H1 (cell line): ENCODE data around the gene C1orf87.

Experiments used
- BCL11A ChIP-seq, 2 experiments: IDR thresholded peaks; one replicate each; pipeline ENCODE4 v1.6.1; 2011; ENCODE audit warnings: low read depth in 2 of 2, low read length in 2 of 2, mild to moderate bottlenecking in 2 of 2
- CTCF ChIP-seq, 3 experiments: IDR thresholded peaks; 1 replicate in 2 of 3; 2 replicates in 1 of 3; pipeline versions ENCODE4 v1.5.1 to v1.6.1; 2011; ENCODE audit warnings: low read length in 3 of 3, mild to moderate bottlenecking in 3 of 3, inconsistent platforms in 2 of 3, low read depth in 1 of 3, moderate library complexity in 1 of 3; ENCODE audit not compliant: insufficient read depth in 1 of 3; ENCODE audit errors: control extremely low read depth in 1 of 3
- MAFK ChIP-seq: IDR thresholded peaks from 2 replicates; pipeline ENCODE4 v1.6.1; 2012; ENCODE audit warnings: low read depth, mild to moderate bottlenecking, improper control_type of control experiment, low read length
- RAD21 ChIP-seq, 2 experiments: IDR thresholded peaks in 1 of 2; conservative IDR thresholded peaks in 1 of 2; 2 replicates each; pipeline ENCODE4 v1.6.1; 2011; ENCODE audit warnings: low read depth in 2 of 2, low read length in 2 of 2, improper control_type of control experiment in 1 of 2, inconsistent platforms in 1 of 2, mild to moderate bottlenecking in 1 of 2, moderate library complexity in 1 of 2
- TEAD4 ChIP-seq: IDR thresholded peaks from 2 replicates; pipeline ENCODE4 v1.6.1; 2012; ENCODE audit warnings: low read depth, low read length, inconsistent platforms, mixed read lengths

GRCh38 chr1:59952065-59952464 is 121.5 kb downstream of the C1orf87 start:
- no peak for TF ChIP-seq CTCF (IDR thresholded peaks at IDR 0.05; ENCODE audit: control extremely low read depth in 1 of 3, insufficient read depth in 1 of 3, low read depth in 1 of 3, low read length in 3 of 3)
- no peak for TF ChIP-seq MAFK
- no peak for TF ChIP-seq BCL11A (IDR thresholded peaks at IDR 0.05; ENCODE audit: low read depth in 2 of 2, low read length in 2 of 2)
- TF ChIP-seq RAD21 (IDR thresholded peaks at IDR 0.05 in 1 of 2, conservative IDR thresholded peaks at IDR 0.05 in 1 of 2; ENCODE audit: low read depth in 2 of 2, low read length in 2 of 2): no peak
- TF ChIP-seq TEAD4: no peak
